ENCODE results near the gene PIGQ. TPM values are rescaled to one million over a fixed set of nuclear protein-coding genes. Genes with fewer than 3 reads are reported as not detected.

Gene PIGQ
- polyA plus RNA-seq, 1 of the 3 experiments (the other 2 are of a cell fraction), result 38.7 TPM

DNA sequence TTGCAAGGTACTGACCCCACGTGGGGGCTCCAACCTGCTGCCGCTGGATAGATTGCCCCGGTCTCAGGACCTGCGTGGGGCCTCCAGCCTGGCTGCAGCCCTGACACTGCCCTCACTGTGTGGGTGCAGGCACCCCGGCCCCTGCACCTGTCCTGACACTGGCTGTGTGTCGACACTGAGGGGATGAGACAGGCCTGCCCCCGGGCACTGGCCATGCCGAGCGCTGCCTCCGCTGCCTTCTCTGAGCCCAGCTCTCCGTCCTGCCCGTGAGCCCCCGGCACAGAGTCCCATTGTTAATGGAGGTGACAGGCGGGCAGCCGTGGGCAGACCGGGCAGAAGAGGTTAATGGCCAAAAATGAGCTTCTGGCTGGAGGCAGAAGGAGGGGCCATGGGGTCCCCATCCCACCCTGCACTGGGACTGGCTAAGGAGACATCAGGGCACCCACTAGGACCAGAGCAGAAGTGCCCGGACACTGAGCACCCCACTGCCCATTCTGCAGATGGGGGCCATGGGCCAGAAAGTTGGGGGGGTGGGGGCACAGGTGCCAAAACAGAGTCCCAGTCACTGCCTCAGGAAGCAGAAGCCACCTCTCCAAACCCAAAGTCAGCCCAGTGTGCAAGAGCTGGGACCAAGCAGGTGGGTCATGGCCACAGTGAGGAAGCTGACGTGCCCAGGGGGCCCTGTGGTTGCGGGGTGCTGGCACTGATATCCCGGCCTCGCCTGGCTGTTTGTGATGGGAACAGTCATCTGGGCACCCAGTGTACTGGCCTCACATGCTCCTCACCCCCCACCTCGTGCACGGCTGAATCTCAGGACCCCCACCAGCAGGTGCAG is 12.1 kb upstream of the PIGQ start:
- CTCF ChIA-PET, result interaction anchor here (0.8 to 1.9 kb wide), 3 partner anchors 8 to 67 kb away, joined by 3 to 6 read pairs (median 3); no protein-coding TSS in a partner anchor
- WGBS (ENCODE audit: low lambda C conversion rate), result 84% methylated on average over 15 of the region's 23 CpGs
- POLR2A ChIA-PET, result interaction anchor here (2.3 kb wide), 1 partner anchor 8 kb away, joined by 12 read pairs; the partner anchor contains the start of gene NHLRC4
- H3K9me2 ChIP-seq, result no peaks in the 10 kb centered on the region
- TF ChIP-seq, protein P1, sequence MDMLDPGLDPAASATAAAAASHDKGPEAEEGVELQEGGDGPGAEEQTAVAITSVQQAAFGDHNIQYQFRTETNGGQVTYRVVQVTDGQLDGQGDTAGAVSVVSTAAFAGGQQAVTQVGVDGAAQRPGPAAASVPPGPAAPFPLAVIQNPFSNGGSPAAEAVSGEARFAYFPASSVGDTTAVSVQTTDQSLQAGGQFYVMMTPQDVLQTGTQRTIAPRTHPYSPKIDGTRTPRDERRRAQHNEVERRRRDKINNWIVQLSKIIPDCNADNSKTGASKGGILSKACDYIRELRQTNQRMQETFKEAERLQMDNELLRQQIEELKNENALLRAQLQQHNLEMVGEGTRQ (IDR thresholded peaks at IDR 0.05; ENCODE audit: borderline replicate concordance, low read depth, low read length), result no peak
- TF ChIP-seq FOXJ3 (CRISPR knock-in tag; IDR thresholded peaks at IDR 0.05), result no peak
- TF ChIP-seq, protein P2, sequence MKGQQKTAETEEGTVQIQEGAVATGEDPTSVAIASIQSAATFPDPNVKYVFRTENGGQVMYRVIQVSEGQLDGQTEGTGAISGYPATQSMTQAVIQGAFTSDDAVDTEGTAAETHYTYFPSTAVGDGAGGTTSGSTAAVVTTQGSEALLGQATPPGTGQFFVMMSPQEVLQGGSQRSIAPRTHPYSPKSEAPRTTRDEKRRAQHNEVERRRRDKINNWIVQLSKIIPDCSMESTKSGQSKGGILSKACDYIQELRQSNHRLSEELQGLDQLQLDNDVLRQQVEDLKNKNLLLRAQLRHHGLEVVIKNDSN (IDR thresholded peaks at IDR 0.05; ENCODE audit: borderline replicate concordance, low read depth), result no peak
- TF ChIP-seq SIN3A (IDR thresholded peaks at IDR 0.05; ENCODE audit: borderline replicate concordance, low read depth, low read length), result no peak
- TF ChIP-seq GABPA (IDR thresholded peaks at IDR 0.05; ENCODE audit: low read depth), result no peak
- TF ChIP-seq FOSL2 (IDR thresholded peaks at IDR 0.05; ENCODE audit: borderline replicate concordance, low read depth), result no peak
- no peak for TF ChIP-seq GATA2 (CRISPR knock-in tag; IDR thresholded peaks at IDR 0.05)
- TF ChIP-seq TCF12 (IDR thresholded peaks at IDR 0.05), result no peak
- TF ChIP-seq SMC3 (IDR thresholded peaks at IDR 0.05; ENCODE audit: low read depth, low read length), result no peak
- no peak for TF ChIP-seq ZBTB33 (IDR thresholded peaks at IDR 0.05; ENCODE audit: borderline replicate concordance, low read depth)
- TF ChIP-seq MEF2A (IDR thresholded peaks at IDR 0.05; ENCODE audit: borderline replicate concordance, low read depth), result no peak
- no peak for TF ChIP-seq CTCF (IDR thresholded peaks at IDR 0.05)
- TF ChIP-seq RCOR1 (IDR thresholded peaks at IDR 0.05; ENCODE audit: low read length), result no peak
- TF ChIP-seq NFIC (IDR thresholded peaks at IDR 0.05; ENCODE audit: borderline replicate concordance), result no peak
- TF ChIP-seq, protein P3, sequence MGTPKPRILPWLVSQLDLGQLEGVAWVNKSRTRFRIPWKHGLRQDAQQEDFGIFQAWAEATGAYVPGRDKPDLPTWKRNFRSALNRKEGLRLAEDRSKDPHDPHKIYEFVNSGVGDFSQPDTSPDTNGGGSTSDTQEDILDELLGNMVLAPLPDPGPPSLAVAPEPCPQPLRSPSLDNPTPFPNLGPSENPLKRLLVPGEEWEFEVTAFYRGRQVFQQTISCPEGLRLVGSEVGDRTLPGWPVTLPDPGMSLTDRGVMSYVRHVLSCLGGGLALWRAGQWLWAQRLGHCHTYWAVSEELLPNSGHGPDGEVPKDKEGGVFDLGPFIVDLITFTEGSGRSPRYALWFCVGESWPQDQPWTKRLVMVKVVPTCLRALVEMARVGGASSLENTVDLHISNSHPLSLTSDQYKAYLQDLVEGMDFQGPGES (IDR thresholded peaks at IDR 0.05; ENCODE audit: low read depth, low read length), result no peak
- peaks cover 2% of the 10 kb centered on the region for H3F3A ChIP-seq (replicated peaks; ENCODE audit: insufficient read depth)
- no peak for DNase-seq
- H3K9me3 ChIP-seq, result no peaks in the 10 kb centered on the region
- no peak overlapping the region for H2AFZ ChIP-seq (ENCODE audit: low read depth)
- no peak overlapping the region for H3K4me2 ChIP-seq
- peaks cover 0 to 9% of the 10 kb centered on the region in 2 experiments; a peak in 1 of 4 replicates for H3K4me1 ChIP-seq (ENCODE audit: control insufficient read depth in 1 of 2, insufficient read depth in 2 of 2, low read depth in 1 of 2, low read length in 1 of 2)
- peaks cover 0 to 5% of the 10 kb centered on the region in 2 experiments for H3K36me3 ChIP-seq (replicated peaks in 1 of 2; ENCODE audit: control insufficient read depth in 1 of 2, insufficient read depth in 2 of 2, low read length in 1 of 2)
- no peaks in the 10 kb centered on the region for H4K20me1 ChIP-seq (ENCODE audit: insufficient read depth)
- H3K27ac ChIP-seq (ENCODE audit: low read depth in 2 of 2, low read length in 1 of 2), result no peak overlapping the region
- H3K4me3 ChIP-seq (ENCODE audit: low read depth in 2 of 2, low read length in 1 of 2), result no peak overlapping the region
- H3K79me2 ChIP-seq (ENCODE audit: insufficient read depth), result no peaks in the 10 kb centered on the region
- H3K9ac ChIP-seq, result no peak overlapping the region
- peaks cover 27% of the 10 kb centered on the region for H3K27me3 ChIP-seq (ENCODE audit: insufficient read depth)
